ENCODE results near the gene SYT2.

DNA sequence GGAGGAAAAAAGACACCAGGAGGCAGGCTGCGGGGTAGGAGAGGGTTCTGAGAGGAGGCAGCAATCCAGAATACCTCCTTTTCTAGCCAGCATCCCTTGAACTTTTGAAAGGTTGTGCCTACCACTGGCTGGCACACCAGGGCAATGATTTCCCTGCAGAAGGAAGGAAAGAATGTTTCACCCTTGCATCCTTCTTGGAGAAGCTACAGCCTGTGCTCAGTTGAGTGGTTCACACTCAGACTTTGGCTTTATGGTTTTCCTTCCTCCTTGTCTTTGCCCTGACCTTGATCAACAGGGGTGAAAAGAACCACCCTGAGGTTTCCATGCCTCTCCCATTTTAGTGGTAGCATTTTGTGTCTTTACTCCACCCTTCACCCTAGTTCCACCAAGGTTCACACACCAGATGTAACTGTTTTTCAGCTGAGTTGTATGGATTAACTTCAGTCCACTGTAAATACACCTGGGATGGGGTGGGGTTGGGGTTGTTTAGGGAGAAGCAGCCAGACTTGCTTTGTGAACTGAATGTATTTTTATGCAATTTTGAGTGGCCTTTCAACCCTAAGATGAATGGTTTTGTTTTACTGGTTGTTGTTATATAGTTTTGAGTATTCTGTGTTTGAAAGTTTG lies 122.3 kb downstream of the SYT2 start:
- TF ChIP-seq, protein P1, sequence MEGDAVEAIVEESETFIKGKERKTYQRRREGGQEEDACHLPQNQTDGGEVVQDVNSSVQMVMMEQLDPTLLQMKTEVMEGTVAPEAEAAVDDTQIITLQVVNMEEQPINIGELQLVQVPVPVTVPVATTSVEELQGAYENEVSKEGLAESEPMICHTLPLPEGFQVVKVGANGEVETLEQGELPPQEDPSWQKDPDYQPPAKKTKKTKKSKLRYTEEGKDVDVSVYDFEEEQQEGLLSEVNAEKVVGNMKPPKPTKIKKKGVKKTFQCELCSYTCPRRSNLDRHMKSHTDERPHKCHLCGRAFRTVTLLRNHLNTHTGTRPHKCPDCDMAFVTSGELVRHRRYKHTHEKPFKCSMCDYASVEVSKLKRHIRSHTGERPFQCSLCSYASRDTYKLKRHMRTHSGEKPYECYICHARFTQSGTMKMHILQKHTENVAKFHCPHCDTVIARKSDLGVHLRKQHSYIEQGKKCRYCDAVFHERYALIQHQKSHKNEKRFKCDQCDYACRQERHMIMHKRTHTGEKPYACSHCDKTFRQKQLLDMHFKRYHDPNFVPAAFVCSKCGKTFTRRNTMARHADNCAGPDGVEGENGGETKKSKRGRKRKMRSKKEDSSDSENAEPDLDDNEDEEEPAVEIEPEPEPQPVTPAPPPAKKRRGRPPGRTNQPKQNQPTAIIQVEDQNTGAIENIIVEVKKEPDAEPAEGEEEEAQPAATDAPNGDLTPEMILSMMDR (IDR thresholded peaks at IDR 0.05; ENCODE audit: insufficient read depth, low read length), result no peak
- no peak for TF ChIP-seq POLR2AphosphoS5 (IDR thresholded peaks at IDR 0.05; ENCODE audit: low read depth)
- TF ChIP-seq, protein P2, sequence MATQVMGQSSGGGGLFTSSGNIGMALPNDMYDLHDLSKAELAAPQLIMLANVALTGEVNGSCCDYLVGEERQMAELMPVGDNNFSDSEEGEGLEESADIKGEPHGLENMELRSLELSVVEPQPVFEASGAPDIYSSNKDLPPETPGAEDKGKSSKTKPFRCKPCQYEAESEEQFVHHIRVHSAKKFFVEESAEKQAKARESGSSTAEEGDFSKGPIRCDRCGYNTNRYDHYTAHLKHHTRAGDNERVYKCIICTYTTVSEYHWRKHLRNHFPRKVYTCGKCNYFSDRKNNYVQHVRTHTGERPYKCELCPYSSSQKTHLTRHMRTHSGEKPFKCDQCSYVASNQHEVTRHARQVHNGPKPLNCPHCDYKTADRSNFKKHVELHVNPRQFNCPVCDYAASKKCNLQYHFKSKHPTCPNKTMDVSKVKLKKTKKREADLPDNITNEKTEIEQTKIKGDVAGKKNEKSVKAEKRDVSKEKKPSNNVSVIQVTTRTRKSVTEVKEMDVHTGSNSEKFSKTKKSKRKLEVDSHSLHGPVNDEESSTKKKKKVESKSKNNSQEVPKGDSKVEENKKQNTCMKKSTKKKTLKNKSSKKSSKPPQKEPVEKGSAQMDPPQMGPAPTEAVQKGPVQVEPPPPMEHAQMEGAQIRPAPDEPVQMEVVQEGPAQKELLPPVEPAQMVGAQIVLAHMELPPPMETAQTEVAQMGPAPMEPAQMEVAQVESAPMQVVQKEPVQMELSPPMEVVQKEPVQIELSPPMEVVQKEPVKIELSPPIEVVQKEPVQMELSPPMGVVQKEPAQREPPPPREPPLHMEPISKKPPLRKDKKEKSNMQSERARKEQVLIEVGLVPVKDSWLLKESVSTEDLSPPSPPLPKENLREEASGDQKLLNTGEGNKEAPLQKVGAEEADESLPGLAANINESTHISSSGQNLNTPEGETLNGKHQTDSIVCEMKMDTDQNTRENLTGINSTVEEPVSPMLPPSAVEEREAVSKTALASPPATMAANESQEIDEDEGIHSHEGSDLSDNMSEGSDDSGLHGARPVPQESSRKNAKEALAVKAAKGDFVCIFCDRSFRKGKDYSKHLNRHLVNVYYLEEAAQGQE (IDR thresholded peaks at IDR 0.05; ENCODE audit: insufficient replicate concordance, low read depth), result no peak
